Measurements from ENCODE around the gene SLPI. TPM values are rescaled to one million over a fixed set of nuclear protein-coding genes. Genes with fewer than 3 reads are reported as not detected.

Gene SLPI
- total RNA-seq, 1 experiment from 2014 or later: 5.4 TPM

- TF ChIP-seq, protein P1, sequence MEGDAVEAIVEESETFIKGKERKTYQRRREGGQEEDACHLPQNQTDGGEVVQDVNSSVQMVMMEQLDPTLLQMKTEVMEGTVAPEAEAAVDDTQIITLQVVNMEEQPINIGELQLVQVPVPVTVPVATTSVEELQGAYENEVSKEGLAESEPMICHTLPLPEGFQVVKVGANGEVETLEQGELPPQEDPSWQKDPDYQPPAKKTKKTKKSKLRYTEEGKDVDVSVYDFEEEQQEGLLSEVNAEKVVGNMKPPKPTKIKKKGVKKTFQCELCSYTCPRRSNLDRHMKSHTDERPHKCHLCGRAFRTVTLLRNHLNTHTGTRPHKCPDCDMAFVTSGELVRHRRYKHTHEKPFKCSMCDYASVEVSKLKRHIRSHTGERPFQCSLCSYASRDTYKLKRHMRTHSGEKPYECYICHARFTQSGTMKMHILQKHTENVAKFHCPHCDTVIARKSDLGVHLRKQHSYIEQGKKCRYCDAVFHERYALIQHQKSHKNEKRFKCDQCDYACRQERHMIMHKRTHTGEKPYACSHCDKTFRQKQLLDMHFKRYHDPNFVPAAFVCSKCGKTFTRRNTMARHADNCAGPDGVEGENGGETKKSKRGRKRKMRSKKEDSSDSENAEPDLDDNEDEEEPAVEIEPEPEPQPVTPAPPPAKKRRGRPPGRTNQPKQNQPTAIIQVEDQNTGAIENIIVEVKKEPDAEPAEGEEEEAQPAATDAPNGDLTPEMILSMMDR (IDR thresholded peaks at IDR 0.05 in 2 of 3, conservative IDR thresholded peaks at IDR 0.05 in 1 of 3; ENCODE audit: borderline replicate concordance in 1 of 3, insufficient read depth in 1 of 3, low read depth in 2 of 3, low read length in 2 of 3): no peak
- TF ChIP-seq YY1 (IDR thresholded peaks at IDR 0.05; ENCODE audit: extremely low read depth, insufficient replicate concordance, low read depth, low read length) (no peak), CBX3 (IDR thresholded peaks at IDR 0.05; ENCODE audit: low read depth) (no peak), EGR1 (IDR thresholded peaks at IDR 0.05; ENCODE audit: low read depth) (no peak), EZH2 (IDR thresholded peaks at IDR 0.05) (no peak), ZNF274 (IDR thresholded peaks at IDR 0.05; ENCODE audit: low read depth, low read length) (no peak), SP1 (IDR thresholded peaks at IDR 0.05; ENCODE audit: low read depth) (no peak)
Observed at GRCh38 chr20:45209924-45210323, 44.4 kb downstream of the SLPI start (continued).

DNA sequence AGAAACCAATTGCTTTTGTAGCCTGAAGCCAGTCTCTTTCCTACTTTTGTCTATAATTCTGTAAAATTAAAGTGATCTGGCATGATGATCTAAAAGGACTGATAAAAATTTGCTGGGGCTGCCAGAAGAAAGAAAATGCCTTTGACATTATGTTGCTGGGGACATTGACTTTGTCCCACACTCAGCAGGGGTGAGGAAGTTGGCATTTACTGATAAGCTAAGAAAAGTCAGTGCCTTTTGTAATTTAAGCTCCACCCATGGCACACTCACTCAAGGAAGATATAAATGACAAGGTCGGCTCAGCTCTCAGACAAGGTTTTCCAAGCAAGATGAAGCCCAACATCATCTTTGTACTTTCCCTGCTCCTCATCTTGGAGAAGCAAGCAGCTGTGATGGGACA lies 47.6 kb downstream of the SLPI start, which contains the start of gene SEMG1:
Gene SEMG1 (plus strand): TSS at position 309 of the 400 bp plus-strand sequence. CDS start 21 bp downstream, at position 330.
- intact Hi-C loops (cut with micrococcal nuclease): no loop called here
- no TSS peak for BruUV-seq (replicated peaks)
- Histone ChIP-seq H3K4me2 (ENCODE audit: low read length) (no peak within 1 kb of the TSS), H3K9ac (ENCODE audit: low read length) (no peak within 1 kb of the TSS), H4K20me1 (ENCODE audit: insufficient read depth) (no peaks in the 10 kb centered on the region), H3K4me3 (replicated peaks in 1 of 2; ENCODE audit: low read depth in 1 of 2, low read length in 2 of 2) (no peak within 1 kb of the TSS), H2AFZ (ENCODE audit: low read depth, low read length, poor library complexity, severe bottlenecking) (no peak within 1 kb of the TSS), H3K27ac (ENCODE audit: low read depth, low read length) (no peak within 1 kb of the TSS), H3K27me3 (ENCODE audit: insufficient read depth, low read length) (peaks cover 29% of the 10 kb centered on the region), H3K9me2 (ENCODE audit: insufficient read depth) (no peaks in the 10 kb centered on the region), H3K4me1 (ENCODE audit: control insufficient read depth in 1 of 2, insufficient read depth in 2 of 2, low read length in 2 of 2) (no peaks in the 10 kb centered on the region), H3K36me3 (ENCODE audit: control insufficient read depth in 1 of 2, insufficient read depth in 2 of 2, low read length in 2 of 2) (no peaks in the 10 kb centered on the region), H3K9me3 (ENCODE audit: control insufficient read depth in 1 of 2, insufficient read depth in 1 of 2, low read depth in 1 of 2, low read length in 2 of 2) (no peaks in the 10 kb centered on the region), H3K79me2 (ENCODE audit: insufficient read depth, low read length) (no peaks in the 10 kb centered on the region)
- TF ChIP-seq FOSL1 (IDR thresholded peaks at IDR 0.05; ENCODE audit: low read depth): no peak
- TF ChIP-seq YY1 (IDR thresholded peaks at IDR 0.05; ENCODE audit: extremely low read depth, insufficient replicate concordance, low read depth, low read length): no peak
- no peak for TF ChIP-seq CBX3 (IDR thresholded peaks at IDR 0.05; ENCODE audit: low read depth)
- TF ChIP-seq ELF1 (IDR thresholded peaks at IDR 0.05; ENCODE audit: borderline replicate concordance, low read depth): no peak
- no peak for TF ChIP-seq POLR2AphosphoS5 (IDR thresholded peaks at IDR 0.05; ENCODE audit: low read depth, low read length)
- TF ChIP-seq, protein P2, sequence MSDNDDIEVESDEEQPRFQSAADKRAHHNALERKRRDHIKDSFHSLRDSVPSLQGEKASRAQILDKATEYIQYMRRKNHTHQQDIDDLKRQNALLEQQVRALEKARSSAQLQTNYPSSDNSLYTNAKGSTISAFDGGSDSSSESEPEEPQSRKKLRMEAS (IDR thresholded peaks at IDR 0.05): no peak
- no peak for TF ChIP-seq EZH2 (IDR thresholded peaks at IDR 0.05)
- TF ChIP-seq EGR1 (IDR thresholded peaks at IDR 0.05; ENCODE audit: low read depth): no peak
- no peak for TF ChIP-seq SRF (IDR thresholded peaks at IDR 0.05; ENCODE audit: low read depth)
- TF ChIP-seq, protein P1 (IDR thresholded peaks at IDR 0.05 in 2 of 3, conservative IDR thresholded peaks at IDR 0.05 in 1 of 3; ENCODE audit: borderline replicate concordance in 1 of 3, insufficient read depth in 1 of 3, low read depth in 2 of 3, low read length in 2 of 3): no peak
- TF ChIP-seq ZNF274 (IDR thresholded peaks at IDR 0.05; ENCODE audit: low read depth, low read length): no peak
- TF ChIP-seq ZFX (IDR thresholded peaks at IDR 0.05): no peak
- TF ChIP-seq, protein P3, sequence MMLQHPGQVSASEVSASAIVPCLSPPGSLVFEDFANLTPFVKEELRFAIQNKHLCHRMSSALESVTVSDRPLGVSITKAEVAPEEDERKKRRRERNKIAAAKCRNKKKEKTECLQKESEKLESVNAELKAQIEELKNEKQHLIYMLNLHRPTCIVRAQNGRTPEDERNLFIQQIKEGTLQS (IDR thresholded peaks at IDR 0.05): no peak
- no peak for TF ChIP-seq EZH2phosphoT487 (IDR thresholded peaks at IDR 0.05; ENCODE audit: borderline replicate concordance)
- POLR2A ChIA-PET: no interaction called here
- DNase-seq (ENCODE audit: low read depth, low spot score) (no peak), ATAC-seq (no peak)
- CTCF ChIA-PET: interaction anchor here (2.1 kb wide), 1 partner anchor 23 kb away, joined by 7 read pairs; no protein-coding TSS in a partner anchor
- RAD21 ChIA-PET (ENCODE audit: low non-redundant PET in 1 of 2, low total read pairs in 2 of 2, uncharacterized antibody in 2 of 2, unreplicated experiment in 2 of 2): no interaction called here

Data from HCT116 (cell line).